SK-N-SH (cell line): Measurements from ENCODE around the gene MCM8. TPM values are rescaled to one million over a fixed set of nuclear protein-coding genes. Genes with fewer than 3 reads are reported as not detected.

Source experiments
- CTCF ChIA-PET: fragments of 300-600, 350-600 bp; formaldehyde crosslinking; extraction: SDS; loops from one replicate; lab custom pipeline; 2021; lab: Yijun Ruan, JAX
- POLR2A ChIA-PET: fragments of 350-600 bp; sonication (Branson Sonifier 250); formaldehyde crosslinking; extraction: SDS; loops from one replicate; lab custom pipeline; 2020; ENCODE audit warnings: antibody characterized with exemption, inconsistent platforms; lab: Yijun Ruan, JAX
- DNase-seq: peaks from one replicate; pipeline ENCODE4 v3.0.0; 2012
- H2AFZ ChIP-seq: fragments of 200-600 bp; sonication (generic); 2 replicates; pipeline ENCODE4 v1.8.1; 2016; ENCODE audit warnings: antibody characterized with exemption, mild to moderate bottlenecking, low read depth
- H3F3A ChIP-seq: fragments of 200-600 bp; sonication (generic); replicated peaks from 2 replicates; pipeline ENCODE3; 2016; ENCODE audit warnings: antibody characterized with exemption, mild to moderate bottlenecking; ENCODE audit not compliant: insufficient read depth
- H3K27ac ChIP-seq, 2 experiments: fragments of 200-500 bp in 1 of 2; fragments of 200-600 bp in 1 of 2; sonication (Bioruptor generic) in 1 of 2; sonication (generic), shearing (Covaris generic) in 1 of 2; 2 replicates each; pipeline versions ENCODE4 v1.5.1 to v1.6.1; 2014 to 2016; ENCODE audit warnings: low read depth in 2 of 2, inconsistent platforms in 1 of 2, low read length in 1 of 2, mild to moderate bottlenecking in 1 of 2, mixed read lengths in 1 of 2
- H3K27me3 ChIP-seq: fragments of 200-600 bp; sonication (generic), shearing (Covaris generic); 2 replicates; pipeline ENCODE4 v1.6.1; 2016; ENCODE audit warnings: mixed run types; ENCODE audit not compliant: insufficient read depth
- H3K36me3 ChIP-seq, 2 experiments: fragments of 200-500 bp in 1 of 2; fragments of 200-600 bp in 1 of 2; sonication (Bioruptor generic) in 1 of 2; sonication (generic) in 1 of 2; replicated peaks in 1 of 2; 2 replicates each; pipeline versions ENCODE3 to v1.5.1; 2014 to 2016; ENCODE audit warnings: low read length in 1 of 2, mild to moderate bottlenecking in 1 of 2; ENCODE audit not compliant: insufficient read depth in 2 of 2, control insufficient read depth in 1 of 2
- H3K4me1 ChIP-seq, 2 experiments: fragments of 200-500 bp in 1 of 2; fragments of 200-600 bp in 1 of 2; sonication (Bioruptor generic) in 1 of 2; sonication (generic), shearing (Covaris generic) in 1 of 2; 2 replicates each; pipeline versions ENCODE4 v1.5.1 to v1.6.1; 2014 to 2016; ENCODE audit warnings: low read depth in 1 of 2, low read length in 1 of 2, mixed run types in 1 of 2; ENCODE audit not compliant: insufficient read depth in 2 of 2, control insufficient read depth in 1 of 2
- H3K4me2 ChIP-seq: fragments of 200-600 bp; sonication (generic), shearing (Covaris generic); 2 replicates; pipeline ENCODE4 v1.6.1; 2017; ENCODE audit warnings: mixed run types
- H3K4me3 ChIP-seq, 2 experiments: fragments of 200-500 bp in 1 of 2; fragments of 200-600 bp in 1 of 2; sonication (Bioruptor generic) in 1 of 2; sonication (generic), shearing (Covaris generic) in 1 of 2; 2 replicates each; pipeline versions ENCODE4 v1.5.1 to v1.8.1; 2014 to 2016; ENCODE audit warnings: low read depth in 2 of 2, inconsistent platforms in 1 of 2, low read length in 1 of 2, mild to moderate bottlenecking in 1 of 2, mixed read lengths in 1 of 2, moderate library complexity in 1 of 2
- H3K79me2 ChIP-seq: fragments of 200-600 bp; sonication (generic); 2 replicates; pipeline ENCODE4 v1.8.1; 2017; ENCODE audit warnings: mild to moderate bottlenecking; ENCODE audit not compliant: insufficient read depth
- H3K9ac ChIP-seq: fragments of 200-600 bp; sonication (generic); 2 replicates; pipeline ENCODE4 v1.6.1; 2017; ENCODE audit warnings: mixed run types
- H3K9me2 ChIP-seq: fragments of 200-600 bp; sonication (generic); 2 replicates; pipeline ENCODE4 v1.6.1; 2017; ENCODE audit warnings: mixed run types
- H3K9me3 ChIP-seq: fragments of 200-600 bp; sonication (generic); 2 replicates; pipeline ENCODE4 v1.6.1; 2017; ENCODE audit warnings: mixed run types, mild to moderate bottlenecking, moderate library complexity
- H4K20me1 ChIP-seq: fragments of 200-600 bp; sonication (generic); 2 replicates; pipeline ENCODE4 v1.6.1; 2017; ENCODE audit warnings: mild to moderate bottlenecking, mixed run types; ENCODE audit not compliant: insufficient read depth
- ELF1 ChIP-seq: IDR thresholded peaks from 2 replicates; pipeline ENCODE4 v1.4.0; 2012
- EZH2phosphoT487 ChIP-seq: fragments of 200-600 bp; sonication (generic); IDR thresholded peaks from 2 replicates; pipeline ENCODE4 v1.6.1; 2017; ENCODE audit warnings: low read depth, mixed run types, mild to moderate bottlenecking, antibody characterized with exemption, moderate library complexity, borderline replicate concordance
- FOXM1 ChIP-seq: IDR thresholded peaks from 2 replicates; pipeline ENCODE4 v1.4.0; 2012; ENCODE audit warnings: low read depth, mild to moderate bottlenecking
- GABPA ChIP-seq: IDR thresholded peaks from 2 replicates; pipeline ENCODE4 v1.4.0; 2012; ENCODE audit warnings: low read depth, mild to moderate bottlenecking
- GATA2 ChIP-seq: sonication (generic); formaldehyde crosslinking; IDR thresholded peaks from 2 replicates; pipeline ENCODE4 v1.5.0; 2020; ENCODE audit warnings: mild to moderate bottlenecking, missing genetic modification reagents
- MAX ChIP-seq: IDR thresholded peaks from 2 replicates; pipeline ENCODE4 v1.4.0; 2012; ENCODE audit warnings: low read depth
- NFIC ChIP-seq: IDR thresholded peaks from 2 replicates; pipeline ENCODE4 v1.4.0; 2012; ENCODE audit warnings: borderline replicate concordance
- PBX3 ChIP-seq: IDR thresholded peaks from 2 replicates; pipeline ENCODE4; 2012
- RAD21 ChIP-seq: IDR thresholded peaks from 2 replicates; pipeline ENCODE4 v1.6.1; 2012; ENCODE audit warnings: mild to moderate bottlenecking, low read length
- RFX5 ChIP-seq: IDR thresholded peaks from 2 replicates; pipeline ENCODE4 v1.6.1; 2012; ENCODE audit warnings: mild to moderate bottlenecking, improper control_type of control experiment, low read length
- WGBS: methylation state at CpG from one replicate; pipeline ENCODE4 v1.1.6; 2017; ENCODE audit warnings: low lambda C conversion rate; 5-methylcytosine and 5-hydroxymethylcytosine counted together
- polyA plus RNA-seq, 3 experiments: library from polyadenylated mRNA; depleted of rRNA; stranded (reverse); fragments of >200 nt; gene quantifications; 2 replicates each; pipeline ENCODE4 v1.2.3, GENCODE V29; 2012

The MCM8 gene
- polyA plus RNA-seq, 1 of the 3 experiments (the other 2 are of a cell fraction), result 4.0 TPM

- TF ChIP-seq GABPA, result no peak
- TF ChIP-seq EZH2phosphoT487, result no peak
- TF ChIP-seq FOXM1, result no peak
- no peak for TF ChIP-seq RAD21
- H3K9me3 ChIP-seq, result no peaks in the 10 kb centered on the region
- no peaks in the 10 kb centered on the region for H3K27me3 ChIP-seq
- H2AFZ ChIP-seq, result no peak overlapping the region
- ChIA-PET CTCF (interaction anchor here (1.1 to 1.2 kb wide), 2 partner anchors 11 to 34 kb away, joined by 3 read pairs; no protein-coding TSS in a partner anchor), POLR2A (no interaction called here)
- DNase-seq, result no peak
- H3F3A ChIP-seq, result no peaks in the 10 kb centered on the region
- no peaks in the 10 kb centered on the region for H3K79me2 ChIP-seq
- WGBS, result 95% methylated on average over 8 of the region's 8 CpGs
- H3K27ac ChIP-seq, result no peak overlapping the region
- no peaks in the 10 kb centered on the region for H4K20me1 ChIP-seq
- H3K4me1 ChIP-seq, result no peaks in the 10 kb centered on the region; a peak in 1 of 4 replicates
- no peak overlapping the region for H3K9ac ChIP-seq
- H3K4me2 ChIP-seq, result no peak overlapping the region
- peaks cover 23 to 40% of the 10 kb centered on the region in 2 experiments for H3K36me3 ChIP-seq
- no peaks in the 10 kb centered on the region for H3K9me2 ChIP-seq
- no peak overlapping the region for H3K4me3 ChIP-seq
These were observed 90.1 kb downstream of the MCM8 start for GRCh38 chr20:6040540-6040939.

- no peak overlapping the region for H3K4me3 ChIP-seq
These were observed 90.7 kb downstream of the MCM8 start for GRCh38 chr20:6040958-6041807.

More at GRCh38 chr20:6040958-6041807, 90.7 kb downstream of the MCM8 start:
- no peaks in the 10 kb centered on the region for H3K9me3 ChIP-seq
- WGBS, result 97% methylated on average over 29 of the region's 67 CpGs
- peaks cover 20 to 40% of the 10 kb centered on the region in 2 experiments for H3K36me3 ChIP-seq
- H4K20me1 ChIP-seq, result no peaks in the 10 kb centered on the region
- ChIA-PET CTCF (interaction anchor here (1.1 to 1.6 kb wide), 2 partner anchors 10 to 17 kb away, joined by 3 read pairs; no protein-coding TSS in a partner anchor), POLR2A (no interaction called here)
- H3K79me2 ChIP-seq, result no peaks in the 10 kb centered on the region
- H3F3A ChIP-seq, result no peaks in the 10 kb centered on the region
- H3K27me3 ChIP-seq, result no peaks in the 10 kb centered on the region
- no peak overlapping the region for H3K27ac ChIP-seq
- no peak for DNase-seq
- no peaks in the 10 kb centered on the region for H3K9me2 ChIP-seq
- no peak overlapping the region for H3K9ac ChIP-seq
- H2AFZ ChIP-seq, result no peak overlapping the region
- no peak overlapping the region for H3K4me2 ChIP-seq
- TF ChIP-seq ELF1, result no peak
- TF ChIP-seq PBX3, result no peak
- no peak for TF ChIP-seq GATA2 (CRISPR knock-in tag)
- TF ChIP-seq NFIC, result no peak
- TF ChIP-seq EZH2phosphoT487, result no peak
- no peak for TF ChIP-seq RFX5
- no peak for TF ChIP-seq RAD21
- TF ChIP-seq MAX, result no peak
- no peaks in the 10 kb centered on the region; a peak in 1 of 4 replicates for H3K4me1 ChIP-seq
